HG03045 (cell line): ENCODE measurements around the gene USP19.

Experiments
- ATAC-seq: cut with Tn5 transposase; IDR thresholded peaks from one replicate; pipeline ENCODE4 v1.9.1; 2021; ENCODE audit warnings: mild to moderate bottlenecking, moderate library complexity; ENCODE audit not compliant: unreplicated experiment

Gene USP19

DNA sequence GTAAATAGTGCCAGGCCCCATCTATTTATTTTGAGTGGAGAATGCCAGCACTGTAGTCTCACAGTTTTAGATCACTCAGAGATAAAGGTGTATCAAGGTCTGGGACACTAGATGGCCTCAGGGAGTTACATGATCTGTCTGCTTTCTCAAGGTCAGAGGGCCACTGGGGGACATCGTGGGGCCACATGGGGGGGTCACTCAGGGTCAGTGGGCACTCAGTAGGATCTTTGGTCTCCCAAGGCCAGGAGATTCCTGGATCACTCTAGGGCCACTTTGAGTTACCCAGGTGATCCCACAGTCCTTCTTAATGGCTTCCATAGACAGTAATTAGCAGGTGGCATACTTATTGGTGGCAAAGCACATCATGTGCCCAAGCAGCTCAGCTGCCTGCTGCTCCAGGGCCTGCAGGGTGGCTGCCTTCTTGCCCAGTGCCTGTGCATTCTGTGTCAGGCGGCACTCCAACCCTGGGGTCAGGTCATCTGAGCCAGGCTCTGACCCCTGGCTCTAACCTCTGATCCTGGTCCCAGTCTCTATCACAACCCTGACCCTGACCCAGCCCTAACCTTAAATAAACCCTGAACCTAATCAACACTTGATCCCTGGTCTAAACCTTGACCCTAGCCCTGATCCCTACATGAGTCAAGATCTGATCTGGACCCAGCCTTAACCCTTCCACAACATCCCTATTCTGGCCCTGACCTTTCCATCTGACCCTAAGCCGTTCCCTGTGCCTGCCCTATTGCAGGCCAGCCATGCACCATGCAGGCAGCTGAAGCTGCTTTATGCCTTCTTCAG, 14.0 kb upstream of the USP19 start:
- no peak for ATAC-seq

DNA sequence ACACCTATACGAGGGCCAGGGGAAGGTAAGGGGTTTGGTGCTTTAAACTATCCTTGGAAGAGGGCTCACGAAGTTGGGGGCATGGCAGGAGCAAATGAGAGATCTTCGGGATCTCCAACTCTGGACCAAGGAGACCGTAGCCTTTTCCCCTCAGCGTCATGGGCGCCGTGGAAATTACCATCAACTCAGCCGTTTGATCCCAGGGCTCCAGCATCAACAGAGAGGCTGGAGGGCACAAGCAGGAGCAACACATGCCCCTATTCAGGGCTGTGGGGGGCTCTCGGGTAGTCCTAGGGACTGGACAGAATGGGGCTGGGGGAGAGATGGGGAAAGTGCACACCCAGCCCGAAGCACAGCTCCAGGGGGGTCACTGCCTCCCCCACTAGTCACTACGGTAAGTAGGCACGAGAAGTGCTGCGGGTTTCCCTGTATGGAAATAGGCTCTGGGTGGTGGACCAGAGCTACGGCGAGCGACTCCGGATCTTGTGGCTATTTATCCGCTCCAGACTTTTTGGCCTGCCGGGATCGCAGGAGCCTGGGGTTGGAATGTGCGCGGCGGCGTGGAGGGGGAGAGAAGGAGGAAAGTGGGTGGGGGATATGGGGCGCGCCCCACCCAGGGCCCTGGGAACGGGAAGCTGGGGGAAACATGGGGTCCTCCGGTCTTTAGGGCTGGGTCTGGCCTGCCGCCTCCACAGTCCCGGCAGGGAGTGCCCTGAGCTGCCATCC, 12.8 kb upstream of the USP19 start:
- no peak for ATAC-seq

- ATAC-seq, result no peak
Measured at GRCh38 chr3:49132437-49133225, 12.0 kb upstream of the USP19 start, which contains the start of gene LAMB2. Gene LAMB2, minus strand, starts transcription at chr3:49133050. Its CDS starts 183 bp downstream, at chr3:49132867.

- ATAC-seq, result no peak
Measured at GRCh38 chr3:49132073-49132436, 11.4 kb upstream of the USP19 start.

GRCh38 chr3:49131576-49131975, 11.0 kb upstream of the USP19 start:
- no peak for ATAC-seq

GRCh38 chr3:49131040-49131439, 10.4 kb upstream of the USP19 start:
- ATAC-seq, result no peak

GRCh38 chr3:49124991-49125670, 4.5 kb upstream of the USP19 start:
- ATAC-seq, result no peak

- no peak for ATAC-seq
Measured at GRCh38 chr3:49124203-49124602, 3.6 kb upstream of the USP19 start.

GRCh38 chr3:49123687-49124086, 3.1 kb upstream of the USP19 start:
- ATAC-seq, result no peak

GRCh38 chr3:49122886-49123545, 2.4 kb upstream of the USP19 start:
- no peak for ATAC-seq

DNA sequence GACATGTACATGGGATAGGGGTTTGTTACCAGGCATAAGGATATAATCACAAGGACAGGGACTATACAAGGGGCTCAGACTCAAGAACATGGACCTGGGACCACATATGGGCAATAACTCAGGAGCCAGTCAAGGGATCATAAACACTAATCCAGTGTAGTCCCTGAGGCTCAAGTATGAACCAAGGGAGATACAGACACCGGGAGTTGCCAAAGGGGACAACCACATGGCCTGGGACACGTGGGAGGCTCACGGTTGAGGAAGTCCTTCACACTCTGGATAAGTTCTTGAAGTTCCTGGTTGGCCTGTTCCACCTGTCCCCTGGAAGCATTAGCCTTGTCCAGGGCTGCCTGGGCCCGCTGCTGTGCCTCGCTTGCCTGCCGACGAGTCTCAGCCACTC, 1.8 kb upstream of the USP19 start:
- ATAC-seq, result no peak

GRCh38 chr3:49122022-49122421, 1.4 kb upstream of the USP19 start:
- ATAC-seq, result no peak

GRCh38 chr3:49121132-49121736, 611 bp upstream of the USP19 start:
- ATAC-seq, result no peak

GRCh38 chr3:49120096-49120437, 556 bp downstream of the USP19 start:
- ATAC-seq, result no peak

- ATAC-seq, result no peak
Measured at GRCh38 chr3:49119439-49119838, 1.2 kb downstream of the USP19 start.

DNA sequence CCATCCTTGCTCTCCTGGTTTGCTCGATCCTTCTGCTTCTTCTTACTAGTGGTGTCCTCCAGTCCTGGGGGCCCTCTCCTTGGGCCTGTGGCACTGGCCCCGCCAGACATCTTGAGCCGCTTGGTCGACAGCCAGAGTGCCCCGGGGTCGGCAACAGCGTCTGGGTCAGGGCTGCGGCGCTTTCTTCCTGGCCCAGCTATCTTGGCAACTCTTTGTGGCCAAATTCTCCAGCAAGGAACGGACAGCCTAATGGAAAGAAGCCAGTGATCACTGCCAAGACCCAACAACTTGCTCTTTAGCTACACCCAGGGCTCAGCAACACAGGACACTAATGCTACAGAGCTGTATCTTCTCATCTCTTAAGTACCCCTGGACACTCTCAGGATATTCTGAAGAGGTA, 1.6 kb downstream of the USP19 start:
- ATAC-seq, result no peak

DNA sequence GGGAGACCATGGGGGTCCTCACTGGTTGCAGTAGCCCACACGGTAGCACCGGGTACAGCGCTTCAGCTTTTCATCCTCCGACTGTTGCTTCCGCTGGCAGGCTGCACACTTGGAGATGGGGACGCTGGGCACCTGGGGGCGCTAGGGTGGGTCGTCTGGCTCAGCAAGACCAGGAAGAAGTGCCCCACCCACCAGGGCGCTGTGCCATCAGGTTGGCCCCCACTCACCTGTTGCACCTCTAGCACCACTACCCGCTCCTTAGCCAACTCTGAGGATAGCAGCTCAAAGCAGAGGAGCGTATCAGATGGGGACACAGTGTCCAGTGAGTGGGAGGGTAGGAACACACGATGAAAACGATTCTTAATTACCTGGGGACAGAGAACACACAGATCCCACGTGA, 8.4 kb downstream of the USP19 start:
- no peak for ATAC-seq

DNA sequence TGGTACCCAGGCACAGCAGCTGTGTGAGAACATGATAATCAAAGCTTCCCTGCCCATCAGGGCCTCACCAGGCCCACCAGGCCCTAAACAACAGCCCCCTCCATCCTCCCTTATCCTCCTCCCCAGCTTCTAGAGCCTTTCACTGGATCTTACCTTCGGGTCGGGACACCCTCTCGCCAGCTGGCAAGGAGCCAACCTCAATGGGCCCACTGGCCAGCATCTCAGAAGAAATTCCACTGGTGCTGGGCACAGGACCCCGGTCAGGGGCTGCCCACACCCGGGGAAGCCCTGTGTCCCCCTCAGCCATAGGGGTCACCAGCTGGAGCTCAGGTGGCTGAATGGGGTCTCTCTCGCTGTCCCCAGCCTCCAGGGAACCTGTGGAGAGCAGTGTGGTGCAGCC, 9.3 kb downstream of the USP19 start:
- no peak for ATAC-seq

DNA sequence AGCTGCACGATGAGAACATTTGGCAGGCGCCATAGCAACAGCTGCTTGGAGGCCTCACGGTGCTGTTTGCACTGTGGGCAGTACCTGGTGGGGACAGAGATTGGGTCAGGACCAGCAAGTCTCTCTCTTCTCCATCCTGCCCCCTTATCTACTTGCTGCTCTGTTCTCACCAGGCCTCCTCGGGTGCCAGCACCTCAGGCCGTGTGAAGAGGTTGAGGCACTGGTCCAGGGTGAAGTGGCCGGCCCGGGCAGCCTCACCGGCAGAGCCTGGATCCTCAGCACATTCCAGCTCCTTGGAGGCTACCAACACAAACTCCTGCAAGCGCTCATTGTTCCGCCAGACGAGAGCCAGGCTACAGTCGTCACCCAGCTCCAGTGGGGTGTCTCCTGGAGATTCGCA, 9.8 kb downstream of the USP19 start:
- no peak for ATAC-seq

DNA sequence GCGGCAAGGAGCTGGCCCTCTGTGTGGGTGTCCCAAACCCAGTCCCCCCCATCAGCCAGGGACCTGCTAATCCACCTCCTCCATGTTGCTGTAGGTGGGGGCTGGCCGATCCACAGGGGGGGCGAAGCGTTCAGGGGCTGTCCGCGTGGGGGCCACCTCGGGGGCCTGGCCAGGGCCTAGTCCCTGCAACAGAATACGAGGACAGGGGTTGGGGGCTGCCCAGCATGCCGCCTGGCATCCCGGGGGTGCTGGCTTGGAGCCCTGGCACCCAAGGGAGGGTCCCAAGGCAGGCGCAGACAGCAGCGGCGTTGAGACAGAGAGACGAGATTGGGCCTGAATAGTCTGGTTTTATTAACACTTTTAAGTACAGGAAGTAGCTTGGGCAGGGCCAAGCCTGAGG, 12.3 kb downstream of the USP19 start:
- ATAC-seq, result no peak
